ENCODE measurements around the gene SCN5A.
A peak's percentile ranks its signal among the peaks of the same experiment; 100 is the strongest.

The SCN5A gene

GRCh38 chr3:38541806-38542205 lies 107.7 kb downstream of the SCN5A start:
- DNase-seq (ENCODE audit: low read depth in 3 of 3): no peak

- DNase-seq (ENCODE audit: low read depth in 3 of 3): no peak
Measured at GRCh38 chr3:38538773-38539353, 110.6 kb downstream of the SCN5A start.

- no peak for DNase-seq (ENCODE audit: low read depth in 3 of 3)
Measured at GRCh38 chr3:38536671-38537070, 112.8 kb downstream of the SCN5A start.

GRCh38 chr3:38534604-38535003 lies 114.9 kb downstream of the SCN5A start:
- DNase-seq (ENCODE audit: low read depth in 3 of 3): no peak

GRCh38 chr3:38534180-38534579 lies 115.3 kb downstream of the SCN5A start:
- DNase-seq (ENCODE audit: low read depth in 3 of 3): no peak

GRCh38 chr3:38533285-38533976 lies 116.1 kb downstream of the SCN5A start:
- DNase-seq (ENCODE audit: low read depth in 3 of 3): no peak

GRCh38 chr3:38532529-38532928 lies 117.0 kb downstream of the SCN5A start:
- no peak for DNase-seq (ENCODE audit: low read depth in 3 of 3)

- no peak for DNase-seq (ENCODE audit: low read depth in 3 of 3)
Measured at GRCh38 chr3:38528457-38528856, 121.0 kb downstream of the SCN5A start.

GRCh38 chr3:38526792-38527191 lies 122.7 kb downstream of the SCN5A start:
- no peak for DNase-seq (ENCODE audit: low read depth in 3 of 3)

- DNase-seq (ENCODE audit: low read depth in 3 of 3): no peak
Measured at GRCh38 chr3:38524141-38524739, 125.2 kb downstream of the SCN5A start.

- DNase-seq (ENCODE audit: low read depth in 3 of 3): no peak
Measured at GRCh38 chr3:38522002-38522401, 127.5 kb downstream of the SCN5A start.

GRCh38 chr3:38521391-38521987 lies 128.0 kb downstream of the SCN5A start:
- peak; percentile 21 to 51 (median 34) for DNase-seq (ENCODE audit: low read depth in 3 of 3)

GRCh38 chr3:38519651-38520050 lies 129.8 kb downstream of the SCN5A start:
- DNase-seq (ENCODE audit: low read depth in 3 of 3): no peak

- no peak for DNase-seq (ENCODE audit: low read depth in 3 of 3)
Measured at GRCh38 chr3:38519000-38519399, 130.5 kb downstream of the SCN5A start.

GRCh38 chr3:38516669-38517068 lies 132.8 kb downstream of the SCN5A start:
- no peak for DNase-seq (ENCODE audit: low read depth in 3 of 3)

- no peak for DNase-seq (ENCODE audit: low read depth in 3 of 3)
Measured at GRCh38 chr3:38515367-38515766, 134.1 kb downstream of the SCN5A start.

GRCh38 chr3:38511546-38511945 lies 137.9 kb downstream of the SCN5A start:
- no peak for DNase-seq (ENCODE audit: low read depth in 3 of 3)

GRCh38 chr3:38510631-38511030 lies 138.9 kb downstream of the SCN5A start:
- no peak for DNase-seq (ENCODE audit: low read depth in 3 of 3)

GRCh38 chr3:38509732-38510131 lies 139.8 kb downstream of the SCN5A start:
- DNase-seq (ENCODE audit: low read depth in 3 of 3): no peak

GRCh38 chr3:38507120-38507519 lies 142.4 kb downstream of the SCN5A start:
- no peak for DNase-seq (ENCODE audit: low read depth in 3 of 3)

- no peak for DNase-seq (ENCODE audit: low read depth in 3 of 3)
Measured at GRCh38 chr3:38500688-38501417, 148.6 kb downstream of the SCN5A start.
